Retinal pigment epithelial cell (primary cell): ENCODE measurements around the gene TMEM40.

Source experiments
- DNase-seq: peaks from one replicate; pipeline ENCODE4 v3.0.0-alpha.2; 2010; ENCODE audit warnings: low read depth
- H3K4me3 ChIP-seq: 2 replicates; pipeline ENCODE4 v1.5.1; 2011; ENCODE audit warnings: mild to moderate bottlenecking, low read length, control low read depth, moderate library complexity
- TF ChIP-seq, protein P1 (sequence below): conservative IDR thresholded peaks from 2 replicates; pipeline ENCODE4 v1.5.1; 2011; ENCODE audit warnings: low read depth, low read length, control low read depth, inconsistent platforms

The TMEM40 gene

DNA sequence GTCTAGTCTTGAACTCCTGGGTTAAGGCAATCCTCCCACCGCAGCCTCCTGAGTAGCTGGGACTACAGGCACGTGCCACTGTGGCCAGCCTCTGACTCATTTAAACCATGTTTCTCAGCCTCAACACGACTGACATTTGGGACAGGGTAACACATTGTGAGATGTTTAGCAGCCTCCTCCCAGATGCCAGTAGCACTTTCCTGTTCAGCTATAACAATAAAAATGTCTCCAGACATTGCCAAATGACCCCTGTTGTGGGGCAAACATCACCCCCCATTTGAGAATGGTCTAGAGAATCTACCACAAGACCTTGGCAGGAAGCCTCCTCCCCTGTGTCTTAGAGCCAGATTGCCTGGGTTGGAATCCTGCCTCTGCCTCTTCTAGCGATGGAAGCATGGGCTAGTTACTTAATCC lies 8.4 kb downstream of the TMEM40 start:
- no peak for DNase-seq
- no peak overlapping the region for H3K4me3 ChIP-seq
- TF ChIP-seq, protein P1, sequence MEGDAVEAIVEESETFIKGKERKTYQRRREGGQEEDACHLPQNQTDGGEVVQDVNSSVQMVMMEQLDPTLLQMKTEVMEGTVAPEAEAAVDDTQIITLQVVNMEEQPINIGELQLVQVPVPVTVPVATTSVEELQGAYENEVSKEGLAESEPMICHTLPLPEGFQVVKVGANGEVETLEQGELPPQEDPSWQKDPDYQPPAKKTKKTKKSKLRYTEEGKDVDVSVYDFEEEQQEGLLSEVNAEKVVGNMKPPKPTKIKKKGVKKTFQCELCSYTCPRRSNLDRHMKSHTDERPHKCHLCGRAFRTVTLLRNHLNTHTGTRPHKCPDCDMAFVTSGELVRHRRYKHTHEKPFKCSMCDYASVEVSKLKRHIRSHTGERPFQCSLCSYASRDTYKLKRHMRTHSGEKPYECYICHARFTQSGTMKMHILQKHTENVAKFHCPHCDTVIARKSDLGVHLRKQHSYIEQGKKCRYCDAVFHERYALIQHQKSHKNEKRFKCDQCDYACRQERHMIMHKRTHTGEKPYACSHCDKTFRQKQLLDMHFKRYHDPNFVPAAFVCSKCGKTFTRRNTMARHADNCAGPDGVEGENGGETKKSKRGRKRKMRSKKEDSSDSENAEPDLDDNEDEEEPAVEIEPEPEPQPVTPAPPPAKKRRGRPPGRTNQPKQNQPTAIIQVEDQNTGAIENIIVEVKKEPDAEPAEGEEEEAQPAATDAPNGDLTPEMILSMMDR = no peak

DNA sequence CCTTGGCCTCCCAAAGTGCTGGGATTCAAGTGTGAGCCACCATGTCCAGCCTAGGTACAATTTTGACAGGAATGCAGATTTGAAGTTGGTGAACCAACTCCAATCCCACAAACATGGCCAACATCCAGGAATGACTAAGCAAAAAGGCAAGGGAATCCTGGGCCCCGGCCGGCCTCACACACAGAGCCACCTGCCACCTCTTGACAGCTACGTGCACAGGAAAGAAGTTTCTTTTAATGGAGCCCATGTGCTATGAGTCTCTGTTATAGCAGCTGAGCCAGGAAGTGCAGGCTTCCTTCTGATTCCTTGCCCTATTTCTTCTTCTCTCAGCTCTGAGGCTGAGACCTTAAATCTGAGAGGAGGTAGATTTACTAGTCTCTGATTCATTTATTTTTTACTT lies 8.8 kb downstream of the TMEM40 start:
- TF ChIP-seq, protein P1 = no peak
- no peak overlapping the region for H3K4me3 ChIP-seq
- no peak for DNase-seq

DNA sequence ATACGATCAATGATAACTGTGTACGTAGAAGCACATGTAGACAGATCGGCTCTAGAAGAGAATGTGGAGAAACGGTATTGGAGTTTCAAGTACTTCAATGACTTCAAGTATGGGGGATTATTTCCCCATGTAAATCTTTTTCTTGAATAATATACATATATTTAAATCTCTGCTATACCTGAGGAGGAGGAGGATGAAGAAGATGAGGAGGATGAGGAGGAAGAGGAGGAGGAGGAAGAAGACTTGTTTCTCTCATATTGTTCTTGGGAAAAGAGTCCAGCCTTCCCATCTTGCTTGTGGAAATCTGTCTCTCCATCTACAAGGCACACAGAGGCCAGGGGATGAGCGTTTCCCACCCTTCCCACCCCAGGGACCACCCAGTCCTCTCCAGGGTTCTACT lies 10.6 kb downstream of the TMEM40 start:
- DNase-seq = no peak
- H3K4me3 ChIP-seq = no peak overlapping the region
- TF ChIP-seq, protein P1 = no peak

DNA sequence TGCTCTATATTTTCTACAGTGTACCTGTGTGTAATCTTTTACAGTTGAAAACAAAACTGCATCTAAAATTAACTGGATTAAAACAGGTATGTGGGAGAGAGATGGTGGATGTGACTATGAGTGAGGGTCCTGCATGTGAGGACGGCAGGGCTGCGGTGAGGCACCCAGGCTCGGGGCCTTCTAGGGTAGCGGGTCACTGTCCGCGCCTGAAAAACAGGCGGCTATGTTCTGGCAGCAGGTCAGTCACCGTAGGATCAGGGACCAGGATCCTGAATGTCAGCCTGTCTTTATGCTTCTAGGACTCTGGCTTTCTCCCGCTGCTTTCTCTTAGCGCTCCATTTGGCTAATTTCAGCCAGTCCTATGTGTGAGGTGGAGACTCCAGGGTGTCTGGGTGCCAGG lies 12.6 kb downstream of the TMEM40 start:
- no peak for DNase-seq
- TF ChIP-seq, protein P1 = no peak
- no peak overlapping the region for H3K4me3 ChIP-seq

DNA sequence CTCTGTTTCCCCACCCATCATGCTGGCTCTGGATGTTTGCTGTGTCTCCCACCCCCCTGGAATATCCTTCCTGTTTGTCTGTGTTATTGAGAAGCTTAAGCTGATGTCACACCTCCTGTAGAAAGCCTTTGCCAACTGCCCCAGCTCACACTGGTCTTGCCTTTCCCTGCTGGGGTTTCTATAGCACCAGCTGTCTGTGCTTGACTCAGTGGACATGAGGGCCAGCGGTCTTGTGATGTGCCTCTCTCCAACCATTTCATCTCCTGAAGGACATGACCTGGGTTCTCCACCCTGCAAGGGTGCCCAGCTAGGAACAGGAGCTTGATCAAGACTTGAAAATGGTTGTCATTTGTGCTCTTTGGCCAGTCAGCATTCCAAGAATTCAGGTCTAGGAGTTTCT lies 14.7 kb downstream of the TMEM40 start:
- H3K4me3 ChIP-seq = no peak overlapping the region
- no peak for DNase-seq
- TF ChIP-seq, protein P1 = no peak

DNA sequence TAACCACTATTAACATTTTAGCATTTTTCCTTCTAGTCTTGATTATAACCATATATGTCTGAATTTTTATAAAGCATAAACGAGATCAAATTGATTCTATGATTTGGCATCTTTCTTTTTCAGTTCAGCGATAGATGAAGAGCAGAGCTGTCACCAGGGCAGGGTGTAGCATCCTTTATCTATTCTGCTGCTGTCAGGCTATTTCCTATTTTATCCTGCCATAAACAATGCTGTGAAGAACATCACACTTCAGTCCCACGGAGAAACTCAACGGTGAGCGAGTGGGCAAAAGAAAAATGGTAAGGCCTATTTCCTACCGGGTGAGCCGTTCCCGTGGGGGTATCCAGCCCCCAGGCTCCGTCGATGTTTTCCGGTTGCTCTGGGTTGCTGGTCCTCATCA lies 15.5 kb downstream of the TMEM40 start:
- H3K4me3 ChIP-seq = no peak overlapping the region
- no peak for DNase-seq
- TF ChIP-seq, protein P1 = no peak

DNA sequence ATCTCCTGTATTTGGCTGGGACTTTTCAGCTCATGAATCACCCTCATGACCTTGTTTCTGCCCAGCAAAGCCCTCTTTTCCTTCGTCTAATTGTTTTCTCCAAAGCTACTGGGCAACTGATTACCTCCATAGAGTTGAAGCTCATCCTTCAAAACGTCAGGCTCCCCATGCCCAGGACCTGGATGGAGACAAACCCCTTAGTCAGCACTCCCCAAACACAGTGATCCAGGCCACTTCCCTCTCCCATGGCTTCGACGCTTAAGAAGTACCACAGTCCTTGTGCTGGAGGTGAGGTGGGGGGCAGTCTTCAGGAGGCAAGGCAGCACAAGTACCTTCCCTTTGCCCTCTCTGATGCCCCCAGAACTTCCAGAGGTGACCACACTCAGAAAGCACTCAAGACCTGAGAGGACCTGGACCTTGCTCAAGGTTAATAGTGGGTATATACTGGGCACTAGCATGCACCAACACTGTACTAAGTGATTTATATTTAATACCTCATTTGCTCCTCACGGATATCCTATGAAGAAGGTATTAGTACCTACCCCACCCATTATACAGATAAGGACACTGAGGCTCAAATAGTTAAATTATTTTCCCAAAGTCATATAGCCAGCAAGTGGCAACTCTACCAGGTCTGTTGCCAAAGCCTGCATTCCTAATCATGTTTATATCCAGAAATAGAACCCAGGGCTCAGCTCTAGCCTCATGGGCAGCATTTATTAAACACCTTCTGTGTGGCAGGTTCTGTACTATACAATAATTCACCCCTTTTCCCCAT lies 16.5 kb downstream of the TMEM40 start:
- no peak for DNase-seq
- TF ChIP-seq, protein P1 = no peak
- no peak overlapping the region for H3K4me3 ChIP-seq
